ENCODE measurements around the gene PMPCA.

PMPCA gene

DNA sequence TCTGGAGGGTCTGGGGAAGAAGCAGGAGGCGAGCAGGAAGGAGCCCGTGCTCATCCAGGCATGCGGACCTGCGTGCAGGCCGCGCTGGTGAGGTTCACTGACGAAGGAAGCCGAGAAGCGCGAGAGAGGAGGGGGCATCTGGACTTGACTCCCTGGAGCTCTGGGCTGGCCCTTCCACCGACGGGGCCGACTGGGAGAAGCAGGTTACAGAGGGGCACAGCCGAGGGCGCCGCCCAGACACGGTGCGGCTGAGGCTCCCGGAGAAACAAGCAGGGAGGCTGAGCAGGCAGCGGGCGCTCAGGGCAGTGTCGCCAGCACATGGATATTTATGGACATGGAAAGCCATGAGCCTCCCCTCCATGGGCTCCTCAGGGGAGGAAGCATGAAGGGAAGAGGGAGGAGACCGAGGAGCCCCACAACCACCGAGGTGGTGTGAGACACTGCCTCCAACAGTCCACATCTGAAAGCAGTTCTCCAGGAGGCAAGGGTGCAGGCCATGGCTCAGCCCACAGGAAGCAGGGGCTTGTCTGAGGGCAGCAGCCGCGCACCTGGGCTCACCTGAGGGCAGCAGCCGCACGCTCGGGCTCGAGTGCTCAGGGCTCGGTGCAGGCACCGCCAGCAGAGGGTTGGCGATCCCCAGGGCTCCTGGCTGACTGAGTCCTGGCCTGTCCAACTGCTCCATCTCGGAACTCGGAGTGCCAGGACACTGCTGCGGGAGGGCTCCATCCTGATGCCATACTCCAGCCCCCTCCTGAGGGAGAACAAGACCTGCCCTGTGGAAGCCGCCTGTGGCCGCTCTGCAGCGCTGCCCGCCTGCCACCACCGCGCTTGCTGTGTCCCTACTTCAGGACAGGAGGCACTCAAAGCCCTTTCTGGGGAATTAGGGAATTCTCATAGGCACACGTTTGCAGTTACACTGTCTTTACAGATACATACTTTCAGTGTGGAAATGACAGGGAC lies 44.9 kb downstream of the PMPCA start:
- DNase-seq (ENCODE audit: low spot score) (no peak), FAIRE-seq (no peak)

DNA sequence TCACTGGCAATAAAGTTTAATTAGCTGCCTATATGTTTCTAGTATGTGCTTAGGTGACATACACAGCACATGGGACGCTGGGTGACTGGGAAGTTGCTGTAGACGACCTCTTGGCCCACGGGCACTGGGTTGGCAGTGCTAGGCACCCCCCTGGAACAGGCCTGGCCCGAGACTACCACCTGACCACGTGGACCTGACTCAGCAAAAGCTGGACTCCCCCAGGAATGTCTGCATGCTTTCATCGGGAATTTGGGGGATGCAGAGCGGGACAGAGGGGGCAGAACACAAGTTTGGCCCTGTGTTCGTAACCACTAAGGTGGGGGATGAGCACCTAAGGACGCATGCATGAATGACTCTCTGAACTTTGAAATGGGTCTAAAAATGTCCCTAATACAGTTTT lies 45.8 kb downstream of the PMPCA start:
- DNase-seq (ENCODE audit: low spot score) (no peak), FAIRE-seq (no peak)

DNA sequence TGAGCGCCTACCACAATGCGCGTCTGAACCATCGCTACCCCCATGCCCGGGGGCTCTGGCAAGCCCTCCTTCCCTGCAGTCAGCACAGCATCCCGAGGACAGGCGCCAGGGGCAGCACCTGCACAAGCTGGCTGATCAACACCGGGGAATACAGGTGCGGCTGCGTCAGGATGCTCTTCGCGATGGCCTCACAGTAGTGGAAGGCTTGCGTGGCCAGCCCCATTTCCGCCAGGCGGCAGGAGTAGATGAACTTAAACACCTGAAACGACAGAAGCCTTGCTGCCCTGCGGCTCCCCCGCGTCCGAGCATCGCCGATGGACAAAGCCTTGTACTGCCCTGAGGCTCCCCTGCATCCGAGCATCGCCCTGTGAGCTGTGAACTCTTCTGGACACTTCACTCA lies 46.9 kb downstream of the PMPCA start:
- FAIRE-seq = no peak
- DNase-seq (ENCODE audit: low spot score) = no peak

DNA sequence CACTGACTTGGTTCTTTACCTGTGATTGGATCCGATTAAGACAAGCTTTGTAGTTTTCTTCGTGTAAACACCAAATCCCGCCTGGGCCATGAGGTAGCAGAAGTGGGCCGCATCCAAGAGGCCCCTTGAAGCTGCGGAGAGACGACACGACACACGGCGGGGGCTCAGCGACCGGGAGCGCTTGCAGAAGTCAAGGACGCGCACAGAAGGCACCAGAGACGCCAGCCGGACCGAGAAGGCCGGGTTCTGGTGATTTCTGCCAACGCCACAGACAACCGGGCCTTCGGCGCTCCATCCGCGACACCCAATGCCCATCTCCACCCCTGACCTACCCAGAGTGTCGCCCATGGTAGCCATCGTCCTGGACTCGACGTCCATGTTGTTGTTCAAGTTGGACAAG lies 49.0 kb downstream of the PMPCA start:
- FAIRE-seq (no peak), DNase-seq (ENCODE audit: low spot score) (no peak)

DNA sequence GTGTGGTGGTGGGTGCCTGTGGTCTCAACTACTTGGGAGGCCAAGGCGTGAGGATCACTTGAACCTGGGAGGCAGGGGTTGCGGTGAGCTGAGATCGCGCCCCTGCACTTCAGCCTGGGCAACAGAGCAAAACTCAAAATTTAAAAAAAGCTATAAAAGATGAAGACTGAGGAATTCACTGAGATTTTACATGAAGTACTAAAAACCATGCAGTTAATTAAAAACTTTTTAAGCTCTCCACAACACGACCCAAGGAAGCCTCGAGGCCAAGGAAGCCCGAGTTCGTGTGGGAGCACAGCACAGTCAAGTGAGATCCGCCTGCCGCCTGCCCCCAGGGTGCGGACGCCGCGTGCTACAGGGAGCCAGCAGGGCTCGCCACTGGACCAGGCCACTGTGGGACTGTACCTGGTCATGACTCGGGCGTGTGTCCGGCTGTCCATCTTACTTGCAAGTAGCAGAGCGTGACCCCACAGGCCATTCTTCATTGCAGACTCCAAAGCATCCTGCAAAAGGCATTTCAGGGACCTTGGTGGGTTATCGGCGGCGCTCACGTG lies 50.4 kb downstream of the PMPCA start:
- DNase-seq (ENCODE audit: low spot score) (no peak), FAIRE-seq (no peak)

DNA sequence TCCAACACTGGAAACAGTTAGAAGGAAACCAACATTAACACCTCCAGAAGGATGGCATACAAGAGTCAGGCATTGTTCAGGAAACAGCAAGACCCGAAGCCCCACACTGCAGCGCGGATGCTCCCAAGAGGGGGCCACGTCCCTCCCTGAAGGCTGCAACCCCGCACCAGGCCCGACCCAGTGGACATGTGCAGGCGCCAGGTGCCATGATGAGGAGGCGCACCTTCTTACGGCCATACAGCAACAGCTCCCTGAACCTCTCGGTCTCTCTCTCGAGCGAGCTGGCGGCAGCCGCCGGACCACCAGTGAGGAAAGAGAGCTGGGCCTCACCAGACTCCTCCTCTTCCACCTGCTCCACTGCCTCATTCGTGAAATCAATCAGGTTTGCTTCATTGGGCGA lies 52.2 kb downstream of the PMPCA start:
- DNase-seq (ENCODE audit: low spot score) = no peak
- FAIRE-seq = no peak

DNA sequence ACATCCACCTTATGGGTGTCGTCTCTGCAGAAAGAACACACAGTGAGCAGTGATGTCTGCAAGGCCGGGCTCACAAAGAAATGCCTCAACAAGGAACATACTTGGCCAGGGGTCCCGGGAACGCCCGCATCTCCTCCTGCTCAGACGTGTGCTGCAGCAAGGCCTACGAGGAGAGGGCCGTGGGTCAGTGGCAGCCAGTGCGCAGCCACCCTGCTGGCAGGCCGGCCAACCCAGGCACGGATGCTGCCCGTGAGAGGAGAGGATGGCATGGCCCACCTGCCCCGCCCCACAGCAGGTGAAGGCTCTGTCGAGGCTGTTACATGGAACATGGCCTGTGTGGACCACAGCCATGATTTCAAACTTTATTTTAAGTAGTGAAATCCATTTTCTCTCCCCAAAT lies 53.1 kb downstream of the PMPCA start:
- DNase-seq (ENCODE audit: low spot score) = no peak
- no peak for FAIRE-seq

DNA sequence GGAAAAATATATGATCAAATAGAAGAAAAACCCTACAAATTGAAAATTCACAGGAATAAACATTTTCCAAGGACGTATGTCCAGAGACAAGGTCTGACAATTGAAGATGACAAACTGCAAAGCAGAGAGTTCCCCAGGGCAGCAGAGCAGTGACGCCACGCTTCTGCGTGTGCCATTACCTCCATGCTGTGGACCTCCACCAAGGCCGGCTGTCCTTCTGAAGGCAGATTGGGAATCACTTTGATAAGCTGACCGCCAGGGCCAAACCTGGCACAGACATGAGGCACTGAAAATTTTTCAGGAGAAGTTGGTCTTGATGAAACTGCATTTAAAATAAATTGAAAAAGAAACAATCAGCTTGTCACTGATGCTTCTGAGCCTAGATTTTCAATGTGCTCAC lies 53.8 kb downstream of the PMPCA start:
- FAIRE-seq (no peak), DNase-seq (ENCODE audit: low spot score) (no peak)

DNA sequence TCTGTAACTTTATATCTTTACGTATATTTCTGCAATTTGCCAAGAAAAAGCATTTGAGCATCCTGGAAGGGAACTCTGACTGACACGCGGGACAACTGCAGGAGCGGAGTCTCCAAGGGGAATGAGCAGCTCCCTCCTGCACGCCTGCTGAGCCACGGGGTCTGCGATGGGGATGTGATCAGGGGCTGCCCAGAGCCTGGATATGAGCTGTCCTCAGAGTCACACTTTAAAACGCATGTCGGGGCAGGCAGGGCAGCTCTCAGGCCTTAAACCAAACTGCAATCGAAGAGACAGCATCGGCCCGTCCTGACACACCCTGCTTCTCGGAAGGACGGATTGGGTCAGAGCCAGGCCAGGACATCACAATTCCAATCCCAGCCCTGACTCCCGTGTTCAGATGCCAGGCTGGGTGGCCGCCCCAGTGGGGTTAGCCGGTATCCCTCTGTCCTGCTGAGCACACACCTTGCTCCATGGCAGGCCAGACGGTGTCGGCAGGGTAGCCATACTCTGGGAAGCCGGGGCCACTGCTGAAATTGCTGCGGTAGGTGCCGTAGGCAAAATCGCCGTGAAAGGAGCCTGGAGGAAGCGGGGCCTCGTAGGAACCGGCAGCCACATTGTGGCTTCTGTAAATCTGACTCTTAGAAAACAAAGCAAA lies 55.2 kb downstream of the PMPCA start:
- DNase-seq (ENCODE audit: low spot score) (no peak), FAIRE-seq (no peak)

DNA sequence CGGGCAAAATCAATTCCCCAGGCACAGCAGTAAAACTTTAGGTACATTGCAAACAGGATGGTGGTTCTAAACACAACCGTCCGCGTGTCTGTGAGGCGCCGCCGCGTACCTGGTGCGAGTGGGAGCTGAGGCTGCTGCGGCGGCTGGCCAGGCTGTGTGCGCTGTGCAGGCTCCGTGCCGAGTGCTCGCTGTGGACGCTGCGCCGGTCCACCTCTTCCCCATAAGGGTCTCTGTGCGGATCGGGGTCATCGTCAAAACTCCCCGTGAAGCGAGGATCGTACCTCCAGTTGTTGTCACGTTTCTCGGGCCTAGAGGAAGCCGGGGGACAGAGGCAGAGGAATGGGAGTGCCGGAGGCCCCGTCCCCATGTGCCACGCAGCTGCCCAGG lies 55.7 kb downstream of the PMPCA start:
- no peak for DNase-seq (ENCODE audit: low spot score)
- no peak for FAIRE-seq

DNA sequence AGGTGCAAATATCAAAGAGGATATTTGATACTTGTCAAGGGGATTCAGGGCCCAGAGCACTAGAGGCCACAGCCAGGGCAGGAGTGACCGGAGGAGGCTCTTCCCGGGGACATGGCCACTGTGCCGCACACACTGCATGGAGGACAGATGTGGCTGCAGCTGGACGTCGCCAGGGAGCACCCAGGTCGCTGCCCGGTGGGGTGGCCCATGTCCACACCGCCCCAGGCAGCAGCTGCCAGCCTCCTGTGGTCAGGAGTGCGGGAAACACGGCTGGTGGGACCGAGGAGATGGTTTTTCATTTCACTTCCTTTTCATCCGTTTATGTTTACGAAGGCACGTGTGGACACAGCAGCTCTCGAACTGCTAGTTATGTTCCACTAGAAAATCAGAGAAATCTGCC lies 57.3 kb downstream of the PMPCA start:
- FAIRE-seq (no peak), DNase-seq (ENCODE audit: low spot score) (no peak)

DNA sequence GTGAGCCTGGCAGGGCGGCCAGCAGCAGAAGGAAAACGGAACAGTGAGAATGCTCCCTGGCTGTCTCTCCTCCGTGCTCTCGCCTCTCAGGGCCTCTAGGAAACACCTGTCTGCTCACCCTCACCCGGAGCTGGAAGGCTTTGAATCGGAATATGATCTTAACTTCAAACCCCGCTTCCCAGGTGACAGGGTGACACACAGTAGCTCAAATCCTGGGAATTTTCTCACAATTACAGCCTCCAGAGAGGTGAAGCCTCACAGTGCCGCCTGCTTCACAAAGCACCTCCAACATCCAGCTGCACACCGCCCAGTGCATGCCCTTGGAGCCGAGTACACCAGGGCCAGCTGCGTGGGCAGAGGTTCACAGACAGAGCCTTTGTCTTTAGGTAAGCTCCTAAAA lies 59.9 kb downstream of the PMPCA start:
- FAIRE-seq = no peak
- no peak for DNase-seq (ENCODE audit: low spot score)

DNA sequence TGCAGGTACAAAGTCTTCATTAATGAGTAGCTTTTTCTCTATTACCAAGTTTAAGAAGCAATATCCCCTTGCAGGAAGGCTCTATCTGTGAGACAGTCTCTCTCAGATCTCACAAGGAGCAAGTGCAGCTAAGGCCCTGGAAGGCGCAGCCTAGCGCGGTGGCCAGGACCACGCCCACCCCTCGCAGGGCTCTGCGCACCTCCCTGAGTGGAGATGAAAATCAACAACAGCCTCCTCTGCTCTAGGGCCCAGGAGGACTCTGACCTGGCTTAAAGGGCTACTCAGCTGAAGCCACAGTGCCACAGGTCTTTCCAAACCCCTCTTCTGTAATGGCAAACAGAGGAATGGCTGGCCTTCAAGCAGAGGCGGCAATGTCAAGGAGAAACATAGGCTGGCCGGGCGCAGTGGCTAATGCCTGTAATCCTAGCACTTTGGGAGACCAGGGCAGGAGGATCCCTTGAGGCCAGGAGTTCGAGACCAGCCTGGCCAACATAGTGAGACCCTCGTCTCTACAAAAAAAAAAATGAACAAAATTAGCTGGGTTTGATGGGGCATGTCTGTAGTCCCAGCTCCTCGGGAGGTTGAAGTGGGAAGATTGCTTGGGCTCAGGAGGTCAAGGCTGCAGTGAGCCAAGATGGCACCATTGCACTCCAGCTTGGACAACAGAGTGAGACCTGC lies 60.5 kb downstream of the PMPCA start:
- DNase-seq (ENCODE audit: low spot score) (no peak), FAIRE-seq (no peak)

DNA sequence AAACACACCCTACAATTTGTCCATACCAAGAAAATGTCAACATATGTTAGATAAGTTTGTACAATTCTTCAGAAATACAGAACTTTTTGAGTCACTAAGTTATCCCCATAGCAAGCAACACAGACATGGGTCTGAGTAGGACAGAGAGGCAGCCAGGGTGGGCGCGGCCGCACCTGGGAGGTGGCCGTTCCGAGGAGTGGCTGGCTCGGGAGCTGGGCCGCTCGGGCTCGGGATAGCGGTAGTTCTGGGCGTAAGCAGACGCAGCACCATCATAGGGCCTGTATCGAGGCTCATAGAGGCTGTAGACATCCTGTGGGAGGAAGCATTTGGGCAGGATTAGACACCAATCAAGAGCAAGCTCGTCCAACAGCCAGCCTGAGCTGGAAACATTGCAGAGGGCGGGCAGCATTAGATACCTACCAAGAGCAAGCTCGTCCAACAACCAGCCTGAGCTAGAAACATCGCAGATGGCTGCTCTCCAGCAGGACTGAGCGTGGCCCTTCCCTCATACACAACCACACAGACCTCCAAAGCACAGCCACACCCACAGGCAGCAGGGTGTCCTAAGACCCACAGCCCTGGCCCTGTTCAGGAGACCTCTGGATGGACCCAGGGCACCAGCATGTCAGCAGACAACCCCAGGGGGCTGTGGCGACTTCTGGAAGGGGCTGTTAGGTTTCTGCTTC lies 61.5 kb downstream of the PMPCA start:
- FAIRE-seq = no peak
- DNase-seq (ENCODE audit: low spot score) = no peak

DNA sequence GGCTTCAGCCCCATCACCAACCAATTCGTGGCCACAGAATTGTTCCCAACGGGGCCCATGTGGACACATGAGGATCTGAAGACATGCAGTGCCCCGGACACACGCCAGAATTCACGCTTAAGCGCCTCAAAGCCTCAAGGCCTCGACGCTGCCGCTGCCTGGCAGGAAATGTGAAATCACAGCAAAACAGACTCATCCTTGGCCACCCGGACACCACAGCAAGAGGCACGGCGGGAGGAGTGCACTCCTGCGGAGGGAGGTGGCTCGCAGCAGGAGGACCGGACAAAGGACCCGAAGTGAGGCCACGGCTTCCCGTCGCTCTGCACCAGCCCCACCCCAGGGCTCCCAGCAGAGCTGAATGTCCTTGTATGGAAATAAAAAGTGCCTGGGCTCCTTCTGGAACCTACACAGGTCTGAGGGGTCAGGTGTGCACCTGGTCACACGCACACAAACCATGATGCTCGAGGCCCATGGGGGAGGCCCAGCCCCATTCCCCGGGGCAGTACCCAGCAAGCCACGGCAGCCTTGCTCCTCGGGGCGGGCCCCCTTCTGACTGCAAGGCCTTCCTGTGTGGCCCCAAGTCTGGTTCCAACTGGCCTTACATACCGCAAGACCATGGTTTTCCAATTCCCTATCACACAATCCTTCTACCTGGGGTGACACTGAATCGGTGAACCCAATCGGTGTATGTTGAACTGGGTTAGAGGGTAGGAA lies 62.3 kb downstream of the PMPCA start:
- no peak for DNase-seq (ENCODE audit: low spot score)
- FAIRE-seq = no peak

DNA sequence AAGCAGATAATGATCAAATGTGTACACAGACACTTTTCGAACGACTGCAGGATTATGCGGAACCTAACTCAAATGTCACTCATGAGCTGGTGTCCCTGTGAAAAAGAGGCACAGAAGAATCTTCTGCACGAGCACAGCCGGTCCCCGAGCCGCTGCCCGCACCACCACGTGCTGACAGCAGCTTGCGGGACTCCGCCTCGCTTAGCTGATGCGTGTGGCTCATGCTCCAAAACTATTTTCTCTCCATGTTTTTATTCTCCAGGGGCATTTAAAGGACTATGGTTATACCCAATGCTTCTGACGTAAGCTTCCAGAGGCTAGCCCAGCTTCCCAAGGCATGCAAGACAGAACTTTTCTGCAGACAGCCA lies 62.9 kb downstream of the PMPCA start:
- no peak for DNase-seq (ENCODE audit: low spot score)
- no peak for FAIRE-seq
